Lower leg skin (tissue), 4 donors: ENCODE results near the gene ANKRD33. TPM values are rescaled to one million over a fixed set of nuclear protein-coding genes. Genes with fewer than 3 reads are reported as not detected.
A peak's percentile ranks its signal among the peaks of the same experiment; 100 is the strongest.

Experiments used
- DNase-seq, 2 donors: peaks; one replicate each; pipeline ENCODE4 v3.0.0-alpha.2; 2019; ENCODE audit warnings: low spot score in 2 of 2
- H3K4me3 ChIP-seq: fragments of 200-600 bp; sonication (generic); 2 replicates; pipeline ENCODE4 v1.5.1; 2017; ENCODE audit warnings: mild to moderate bottlenecking, low read depth; ENCODE audit not compliant: poor library complexity, severe bottlenecking
- POLR2A ChIP-seq, 2 donors: fragments of 450-650 bp; IDR thresholded peaks; one replicate each; pipeline ENCODE4 v1.6.1; 2016 to 2017; ENCODE audit warnings: antibody characterized with exemption in 2 of 2, mild to moderate bottlenecking in 1 of 2, moderate library complexity in 1 of 2
- WGBS, 2 donors: methylation state at CpG; one replicate each; pipeline ENCODE4 v1.1.5; 2018; 5-methylcytosine and 5-hydroxymethylcytosine counted together
- intact Hi-C: fragments of 100-400 bp; cut with DNase I; formaldehyde crosslinking; loops from one replicate; pipeline ENCODE4 v1.15.0; 2023; ENCODE audit warnings: low total_unique reads
- total RNA-seq, 4 donors: library from RNA; depleted of rRNA; stranded (reverse); fragments of >200 nt; gene quantifications; one replicate each; pipeline ENCODE4 v1.1.0, GENCODE V29; 2016
- TF ChIP-seq, protein P1 (sequence below), 3 donors: fragments of 450-650 bp; IDR thresholded peaks; one replicate each; pipeline ENCODE4 v1.5.1; 2016; ENCODE audit warnings: antibody characterized with exemption in 3 of 3, mild to moderate bottlenecking in 3 of 3, moderate library complexity in 2 of 3

ANKRD33 gene
- total RNA-seq, 4 donors from 2014 or later: not detected

DNA sequence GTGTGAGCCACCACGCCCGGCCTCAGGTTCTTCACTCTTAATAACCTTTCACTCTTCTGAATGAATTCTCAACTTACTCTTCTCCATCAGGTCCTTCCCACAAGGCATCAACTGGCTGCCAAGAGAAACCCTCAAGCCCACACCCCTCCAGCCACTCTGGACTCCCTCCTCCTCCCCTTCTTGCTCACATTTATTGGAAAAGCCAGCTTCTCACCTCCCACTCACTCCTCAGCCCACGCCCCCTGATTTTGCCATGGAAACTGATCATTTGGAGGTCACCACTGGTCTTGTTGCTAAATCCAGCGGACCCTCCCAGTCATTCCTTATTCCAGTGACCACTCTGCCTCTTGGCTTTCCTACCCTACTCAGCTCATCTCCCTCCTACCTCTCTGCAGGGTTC lies 46.2 kb downstream of the ANKRD33 start:
- intact Hi-C loops: loop anchor here (5.0 kb wide), 1 partner anchor 43 kb away; no protein-coding TSS in a partner anchor
- H3K4me3 ChIP-seq: no peak overlapping the region
- WGBS, 2 donors: 94 to 95% methylated on average over 4 of the region's 4 CpGs
- peak in 1 of 2 donors; percentile 50 for DNase-seq
- no peak for TF ChIP-seq POLR2A (IDR thresholded peaks at IDR 0.05)
- TF ChIP-seq, protein P1, sequence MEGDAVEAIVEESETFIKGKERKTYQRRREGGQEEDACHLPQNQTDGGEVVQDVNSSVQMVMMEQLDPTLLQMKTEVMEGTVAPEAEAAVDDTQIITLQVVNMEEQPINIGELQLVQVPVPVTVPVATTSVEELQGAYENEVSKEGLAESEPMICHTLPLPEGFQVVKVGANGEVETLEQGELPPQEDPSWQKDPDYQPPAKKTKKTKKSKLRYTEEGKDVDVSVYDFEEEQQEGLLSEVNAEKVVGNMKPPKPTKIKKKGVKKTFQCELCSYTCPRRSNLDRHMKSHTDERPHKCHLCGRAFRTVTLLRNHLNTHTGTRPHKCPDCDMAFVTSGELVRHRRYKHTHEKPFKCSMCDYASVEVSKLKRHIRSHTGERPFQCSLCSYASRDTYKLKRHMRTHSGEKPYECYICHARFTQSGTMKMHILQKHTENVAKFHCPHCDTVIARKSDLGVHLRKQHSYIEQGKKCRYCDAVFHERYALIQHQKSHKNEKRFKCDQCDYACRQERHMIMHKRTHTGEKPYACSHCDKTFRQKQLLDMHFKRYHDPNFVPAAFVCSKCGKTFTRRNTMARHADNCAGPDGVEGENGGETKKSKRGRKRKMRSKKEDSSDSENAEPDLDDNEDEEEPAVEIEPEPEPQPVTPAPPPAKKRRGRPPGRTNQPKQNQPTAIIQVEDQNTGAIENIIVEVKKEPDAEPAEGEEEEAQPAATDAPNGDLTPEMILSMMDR (IDR thresholded peaks at IDR 0.05): no peak

DNA sequence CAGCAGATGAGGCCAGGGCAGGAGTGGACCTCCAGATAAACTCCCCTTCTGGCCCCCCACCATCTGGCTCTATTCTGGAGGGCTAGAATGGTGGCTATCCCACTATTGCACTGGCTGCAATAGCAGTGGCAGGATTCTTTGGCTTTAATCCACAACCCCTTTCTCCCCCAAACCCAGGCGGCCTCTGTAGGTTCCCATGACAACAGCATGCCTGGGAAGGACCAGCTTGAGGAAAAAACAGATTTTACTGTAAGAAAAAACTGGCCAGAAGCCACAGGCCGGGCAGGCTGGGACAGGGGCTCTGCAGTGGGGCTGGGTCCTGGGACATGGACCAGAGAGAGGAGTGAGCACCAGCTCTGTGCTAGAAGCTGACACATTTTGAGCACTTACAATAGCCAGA lies 50.0 kb downstream of the ANKRD33 start:
- peak in 1 of 2 donors; percentile 81 for DNase-seq

DNA sequence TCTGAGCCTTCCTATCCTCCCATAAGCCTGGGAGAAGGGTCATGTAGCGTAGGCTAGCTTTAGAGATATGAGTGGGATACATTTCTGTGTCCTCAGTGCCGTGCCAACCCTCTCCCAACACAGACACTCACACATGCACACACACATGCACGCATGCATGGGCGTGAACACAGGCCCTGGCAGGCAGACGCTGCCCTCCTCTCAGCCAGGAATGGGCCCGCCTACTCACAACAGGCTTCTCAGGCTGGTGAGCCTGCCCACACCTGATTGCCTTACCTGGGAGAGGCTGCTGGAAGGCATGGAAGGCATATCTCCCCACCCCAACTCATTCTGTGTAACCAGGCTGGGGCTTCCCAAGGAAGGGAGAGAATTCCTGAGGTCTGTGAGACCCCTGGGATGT lies 50.8 kb downstream of the ANKRD33 start:
- no peak overlapping the region for H3K4me3 ChIP-seq
- intact Hi-C loops: no loop called here
- TF ChIP-seq, protein P1 (IDR thresholded peaks at IDR 0.05): no peak
- no peak for TF ChIP-seq POLR2A (IDR thresholded peaks at IDR 0.05)
- DNase-seq: peak; percentile 62 to 86
- 58 to 75% methylated on average over 6 of the region's 6 CpGs for WGBS, 2 donors

More for the DNA sequence above, 50.0 kb downstream of the ANKRD33 start:
- intact Hi-C loops: no loop called here
- WGBS, 2 donors: 37 to 43% methylated on average over 2 of the region's 2 CpGs
- no peak for TF ChIP-seq POLR2A (IDR thresholded peaks at IDR 0.05)
- TF ChIP-seq, protein P1 (IDR thresholded peaks at IDR 0.05): no peak
- no peak overlapping the region for H3K4me3 ChIP-seq

DNA sequence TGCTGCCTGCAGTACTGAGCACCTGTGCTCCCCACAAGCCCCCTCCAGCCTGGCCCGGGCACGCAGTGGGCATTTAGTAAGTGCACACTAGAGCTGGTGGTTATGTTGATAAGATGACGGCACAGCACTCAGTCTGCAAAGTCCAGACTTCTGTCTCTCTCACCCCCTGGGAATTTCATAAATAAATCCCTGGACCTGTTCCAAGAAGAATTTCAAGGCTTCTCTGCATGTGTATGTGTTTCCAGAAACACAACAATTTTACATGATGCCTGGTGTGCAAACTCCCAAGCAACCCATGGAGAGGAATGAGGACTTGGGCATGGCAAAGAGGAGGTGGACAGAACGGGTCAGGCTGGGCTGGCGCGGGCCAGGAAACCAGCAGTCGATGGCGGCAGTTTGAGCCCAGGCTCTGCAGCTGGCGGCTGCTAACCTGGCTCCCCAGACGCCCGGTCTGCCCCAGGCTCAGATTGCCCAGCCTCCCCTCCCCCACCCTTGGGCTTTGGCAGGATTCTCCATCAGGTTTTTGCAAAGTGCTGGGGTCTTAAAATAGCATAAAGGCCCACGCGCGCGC lies 53.2 kb downstream of the ANKRD33 start:
- DNase-seq: peak in 1 of 2 donors; percentile 73
- WGBS, 2 donors: 24 to 50% methylated on average over 15 of the region's 15 CpGs
- H3K4me3 ChIP-seq: no peak overlapping the region
- TF ChIP-seq POLR2A (IDR thresholded peaks at IDR 0.05): no peak
- TF ChIP-seq, protein P1 (IDR thresholded peaks at IDR 0.05): no peak
- intact Hi-C loops: no loop called here

Other genes with a start within 250 kb of the ANKRD33 start
- under 1 TPM in 3 of 4 donors, not detected in 1; 0.17 to 0.49 (median 0.29) TPM for gene FIGNL2, start 39.4 kb upstream of the ANKRD33 start, total RNA-seq
- 10 to 100 TPM; 12.9 to 99.8 (median 39.9) TPM for gene ACVRL1, start 19.4 kb downstream of the ANKRD33 start, total RNA-seq
- gene ACVR1B, start 63.6 kb downstream of the ANKRD33 start, total RNA-seq: 10 to 100 TPM; 67.4 to 87.0 (median 80.5) TPM
- 10 to 100 TPM; 14.6 to 34.2 (median 25.9) TPM for gene TAMALIN, start 118.8 kb downstream of the ANKRD33 start, total RNA-seq
- 100 to 1,000 TPM in 2 of 4 donors, 10 to 100 TPM in 2; 28.7 to 121 (median 105) TPM for gene NR4A1, start 163.3 kb downstream of the ANKRD33 start, total RNA-seq
- gene ATG101, start 181.9 kb downstream of the ANKRD33 start, total RNA-seq: 10 to 100 TPM; 42.6 to 71.6 (median 55.2) TPM
- gene SMIM41, start 191.6 kb downstream of the ANKRD33 start, total RNA-seq: under 1 TPM in 1 of 4 donors, not detected in 3; 0.71 TPM